H7 (cell line): ENCODE measurements around the gene MICALL2. TPM values are rescaled to one million over a fixed set of nuclear protein-coding genes. Genes with fewer than 3 reads are reported as not detected.
A peak's percentile ranks its signal among the peaks of the same experiment; 100 is the strongest.

Experiments
- DNase-seq: peaks from one replicate; pipeline ENCODE4 v3.0.0; 2012
- H3K27me3 ChIP-seq: 2 replicates; pipeline ENCODE4 v1.6.0; 2011; ENCODE audit warnings: mild to moderate bottlenecking, low read length; ENCODE audit not compliant: control insufficient read depth, insufficient read depth
- H3K36me3 ChIP-seq: replicated peaks from 2 replicates; pipeline ENCODE4 v1.5.1; 2011; ENCODE audit warnings: low read length; ENCODE audit not compliant: control insufficient read depth, insufficient read depth
- H3K4me3 ChIP-seq: 2 replicates; pipeline ENCODE4 v1.5.1; 2011; ENCODE audit warnings: low read depth, mild to moderate bottlenecking, control low read depth, low read length, moderate library complexity; ENCODE audit not compliant: insufficient read depth
- total RNA-seq: library from RNA; depleted of rRNA; stranded (reverse); fragments of >200 nt; shearing (Covaris generic); gene quantifications from 2 replicates; pipeline ENCODE4 v1.2.3, GENCODE V29; 2014

MICALL2 gene
- total RNA-seq, 1 experiment from 2014 or later: 7.6 TPM

- no peaks in the 10 kb centered on the region for H3K27me3 ChIP-seq
- H3K36me3 ChIP-seq: no peaks in the 10 kb centered on the region
Measured at GRCh38 chr7:1442355-1443124, 16.7 kb downstream of the MICALL2 start.

GRCh38 chr7:1441615-1442354 is 17.5 kb downstream of the MICALL2 start:
- Histone ChIP-seq H3K4me3 (no peak overlapping the region), H3K36me3 (no peaks in the 10 kb centered on the region), H3K27me3 (no peaks in the 10 kb centered on the region)
- no peak for DNase-seq

More at GRCh38 chr7:1442355-1443124, 16.7 kb downstream of the MICALL2 start:
- H3K4me3 ChIP-seq: no peak overlapping the region
- no peak for DNase-seq

GRCh38 chr7:1440620-1441019 is 18.6 kb downstream of the MICALL2 start:
- DNase-seq: no peak
- no peaks in the 10 kb centered on the region for H3K36me3 ChIP-seq
- no peaks in the 10 kb centered on the region for H3K27me3 ChIP-seq
- no peak overlapping the region for H3K4me3 ChIP-seq

- no peak overlapping the region for H3K4me3 ChIP-seq
- H3K27me3 ChIP-seq: no peaks in the 10 kb centered on the region
- H3K36me3 ChIP-seq: no peaks in the 10 kb centered on the region
- DNase-seq: no peak
Measured at GRCh38 chr7:1439373-1440363, 19.6 kb downstream of the MICALL2 start.

GRCh38 chr7:1438821-1439220 is 20.4 kb downstream of the MICALL2 start:
- Histone ChIP-seq H3K27me3 (no peaks in the 10 kb centered on the region), H3K36me3 (no peaks in the 10 kb centered on the region), H3K4me3 (no peak overlapping the region)
- no peak for DNase-seq

GRCh38 chr7:1438208-1438607 is 21.1 kb downstream of the MICALL2 start:
- Histone ChIP-seq H3K27me3 (no peaks in the 10 kb centered on the region), H3K4me3 (no peak overlapping the region), H3K36me3 (no peaks in the 10 kb centered on the region)
- DNase-seq: no peak

- DNase-seq: no peak
- H3K36me3 ChIP-seq: no peaks in the 10 kb centered on the region
- H3K27me3 ChIP-seq: no peaks in the 10 kb centered on the region
- H3K4me3 ChIP-seq: no peak overlapping the region
Measured at GRCh38 chr7:1437155-1437880, 22.0 kb downstream of the MICALL2 start.

GRCh38 chr7:1436608-1437007 is 22.7 kb downstream of the MICALL2 start:
- no peak for DNase-seq
- Histone ChIP-seq H3K4me3 (no peak overlapping the region), H3K27me3 (no peaks in the 10 kb centered on the region), H3K36me3 (no peaks in the 10 kb centered on the region)

GRCh38 chr7:1434891-1435670 is 24.2 kb downstream of the MICALL2 start:
- Histone ChIP-seq H3K4me3 (no peak overlapping the region), H3K36me3 (no peaks in the 10 kb centered on the region), H3K27me3 (no peaks in the 10 kb centered on the region)
- no peak for DNase-seq

- no peaks in the 10 kb centered on the region for H3K27me3 ChIP-seq
- no peaks in the 10 kb centered on the region for H3K36me3 ChIP-seq
- H3K4me3 ChIP-seq: no peak overlapping the region
- DNase-seq: no peak
Measured at GRCh38 chr7:1434165-1434718, 25.0 kb downstream of the MICALL2 start.

GRCh38 chr7:1433128-1433920 is 25.9 kb downstream of the MICALL2 start:
- H3K27me3 ChIP-seq: no peaks in the 10 kb centered on the region
- no peak overlapping the region for H3K4me3 ChIP-seq
- H3K36me3 ChIP-seq: no peaks in the 10 kb centered on the region
- DNase-seq: no peak

GRCh38 chr7:1432411-1433082 is 26.7 kb downstream of the MICALL2 start:
- Histone ChIP-seq H3K36me3 (no peaks in the 10 kb centered on the region), H3K27me3 (no peaks in the 10 kb centered on the region), H3K4me3 (no peak overlapping the region)
- DNase-seq: peak; percentile 96
